DMS79 treated with DMSO at 0.1 percent for 48 hours (cell line): Measurements from ENCODE around the gene POLD4.

Source experiments
- DNase-seq: peaks from one replicate; lab custom pipeline; 2025; lab: John Stamatoyannopoulos, UW

POLD4 gene

DNA sequence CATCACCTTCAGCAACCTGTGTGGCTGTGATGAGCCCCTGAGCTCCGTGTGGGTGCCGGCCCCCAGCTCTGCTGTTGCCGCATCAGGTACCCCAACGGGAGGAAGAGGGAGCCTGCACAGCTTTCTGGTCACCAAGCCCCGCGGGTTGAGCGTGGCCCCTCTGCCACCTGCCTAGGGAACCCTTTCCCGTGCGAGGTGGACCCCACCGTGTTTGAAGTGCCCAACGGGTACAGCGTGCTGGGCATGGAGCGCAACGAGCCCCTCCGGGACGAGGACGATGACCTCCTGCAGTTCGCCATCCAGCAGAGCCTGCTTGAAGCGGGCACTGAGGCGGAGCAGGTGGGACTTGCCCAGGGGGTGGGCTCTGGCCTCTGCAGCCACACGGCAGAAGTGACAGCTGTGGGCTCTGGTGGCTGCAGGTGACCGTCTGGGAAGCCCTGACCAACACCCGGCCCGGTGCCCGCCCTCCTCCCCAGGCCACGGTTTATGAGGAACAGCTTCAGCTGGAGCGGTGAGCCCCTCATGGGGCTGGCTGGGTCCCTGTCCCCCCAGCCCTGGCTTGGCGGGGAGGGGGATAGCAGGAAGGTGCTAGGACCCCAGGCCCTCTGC is 51.9 kb downstream of the POLD4 start:
- DNase-seq: no peak
